SU-DHL-6 (cell line): ENCODE measurements around the gene TRABD.

Experiments used
- CTCF ChIP-seq: fragments of 200-600 bp; sonication (generic); IDR thresholded peaks from one replicate; pipeline ENCODE4 v1.5.1; 2017; ENCODE audit warnings: antibody characterized with exemption, mild to moderate bottlenecking, low read length, moderate library complexity; ENCODE audit not compliant: insufficient read depth, poor library complexity, severe bottlenecking
- EZH2phosphoT487 ChIP-seq: fragments of 200-600 bp; sonication (generic), shearing (Covaris generic); conservative IDR thresholded peaks from 2 replicates; pipeline ENCODE4 v1.6.1; 2018; ENCODE audit warnings: mild to moderate bottlenecking, antibody characterized with exemption, low read length, moderate library complexity, mixed read lengths

DNA sequence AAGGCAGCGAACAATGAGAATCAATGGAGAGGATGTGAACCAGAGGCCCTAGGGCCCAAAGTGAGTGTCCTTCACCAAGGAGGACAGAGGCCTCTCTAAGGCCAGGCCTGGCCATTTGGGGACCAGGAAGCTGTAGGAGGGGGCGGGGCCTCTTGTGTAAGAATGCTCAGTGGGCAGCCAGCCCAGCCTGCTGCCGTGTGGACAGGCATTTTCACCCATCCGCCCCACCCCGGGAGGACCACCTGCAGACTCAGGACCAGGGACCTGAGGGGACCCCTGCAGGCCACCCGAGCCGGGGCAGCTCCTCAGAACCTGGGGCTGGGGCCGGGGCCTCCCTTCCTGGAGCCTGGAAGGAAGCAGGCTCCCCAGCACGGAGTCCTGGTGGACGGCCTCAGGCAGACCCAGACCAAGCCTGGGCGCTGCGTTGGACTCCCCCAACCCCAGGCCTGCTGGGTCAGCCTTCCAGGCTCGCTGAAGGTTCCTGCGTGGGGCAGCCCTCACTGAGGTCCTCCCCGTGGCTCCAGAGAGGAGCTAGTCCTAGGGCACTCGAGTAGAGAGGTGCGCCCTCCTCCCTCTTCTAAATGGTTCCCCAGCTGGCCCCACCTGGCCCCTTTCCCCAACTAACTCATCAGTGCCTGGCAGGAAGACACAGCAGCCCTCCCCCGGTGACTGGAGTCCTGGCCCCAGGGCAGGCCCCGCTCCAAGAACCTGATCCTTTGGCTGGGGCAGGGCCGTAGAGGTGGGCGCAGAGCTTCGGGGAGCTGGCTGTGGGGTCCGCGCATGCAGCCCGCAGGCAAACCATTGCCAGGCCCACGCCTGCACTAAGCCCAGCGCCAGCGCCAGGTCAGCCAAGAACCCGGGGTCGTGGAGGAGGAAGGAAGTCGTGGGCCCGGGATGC, 1.5 kb upstream of the TRABD start:
- TF ChIP-seq CTCF: no peak
- TF ChIP-seq EZH2phosphoT487: no peak
